Measurements from ENCODE around the gene STK32B.

DNA sequence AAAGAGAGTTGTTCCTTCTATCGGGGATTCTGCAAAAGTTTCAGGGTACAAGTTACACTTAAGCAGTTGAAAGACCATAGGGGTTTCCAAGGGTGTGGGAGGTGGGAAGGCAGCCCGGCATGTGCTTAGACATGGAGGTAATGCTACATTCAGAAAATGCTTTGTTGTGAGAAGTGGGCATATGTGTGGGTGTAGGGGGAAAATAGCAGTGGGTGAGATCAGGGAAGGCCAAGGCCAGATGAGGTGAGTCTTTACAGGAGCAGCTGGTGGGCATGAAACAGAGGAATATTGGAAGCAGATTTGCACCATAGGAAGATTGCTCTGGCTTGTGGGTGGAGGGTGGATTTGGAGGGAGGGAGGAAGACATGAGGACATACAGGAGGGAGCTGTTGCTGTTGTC, 40.3 kb upstream of the STK32B start:
- TF ChIP-seq, protein P1, sequence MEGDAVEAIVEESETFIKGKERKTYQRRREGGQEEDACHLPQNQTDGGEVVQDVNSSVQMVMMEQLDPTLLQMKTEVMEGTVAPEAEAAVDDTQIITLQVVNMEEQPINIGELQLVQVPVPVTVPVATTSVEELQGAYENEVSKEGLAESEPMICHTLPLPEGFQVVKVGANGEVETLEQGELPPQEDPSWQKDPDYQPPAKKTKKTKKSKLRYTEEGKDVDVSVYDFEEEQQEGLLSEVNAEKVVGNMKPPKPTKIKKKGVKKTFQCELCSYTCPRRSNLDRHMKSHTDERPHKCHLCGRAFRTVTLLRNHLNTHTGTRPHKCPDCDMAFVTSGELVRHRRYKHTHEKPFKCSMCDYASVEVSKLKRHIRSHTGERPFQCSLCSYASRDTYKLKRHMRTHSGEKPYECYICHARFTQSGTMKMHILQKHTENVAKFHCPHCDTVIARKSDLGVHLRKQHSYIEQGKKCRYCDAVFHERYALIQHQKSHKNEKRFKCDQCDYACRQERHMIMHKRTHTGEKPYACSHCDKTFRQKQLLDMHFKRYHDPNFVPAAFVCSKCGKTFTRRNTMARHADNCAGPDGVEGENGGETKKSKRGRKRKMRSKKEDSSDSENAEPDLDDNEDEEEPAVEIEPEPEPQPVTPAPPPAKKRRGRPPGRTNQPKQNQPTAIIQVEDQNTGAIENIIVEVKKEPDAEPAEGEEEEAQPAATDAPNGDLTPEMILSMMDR (IDR thresholded peaks at IDR 0.05) = no peak
- no peak for TF ChIP-seq POLR2A (IDR thresholded peaks at IDR 0.05)
